MM.1S (cell line): ENCODE data around the gene KHNYN.

Experiments used
- DNase-seq: peaks from one replicate; pipeline ENCODE4 v3.0.0-alpha.2; 2015
- H2AFZ ChIP-seq: fragments of 300-600 bp; sonication (generic); 2 replicates; pipeline ENCODE4 v1.6.0; 2016; ENCODE audit warnings: antibody characterized with exemption, low read length
- H3F3A ChIP-seq: fragments of 300-600 bp; sonication (generic); 2 replicates; pipeline ENCODE4 v1.6.1; 2016; ENCODE audit warnings: mild to moderate bottlenecking, antibody characterized with exemption, low read length, moderate library complexity, mixed read lengths; ENCODE audit not compliant: insufficient read depth
- H3K27ac ChIP-seq: fragments of 300-600 bp; sonication (generic); 2 replicates; pipeline ENCODE4 v1.5.1; 2016; ENCODE audit warnings: mild to moderate bottlenecking, low read length
- H3K27me3 ChIP-seq: fragments of 300-600 bp; sonication (generic); replicated peaks from 2 replicates; pipeline ENCODE4 v1.6.0; 2016; ENCODE audit warnings: low read length; ENCODE audit not compliant: insufficient read depth
- H3K36me3 ChIP-seq: fragments of 300-600 bp; sonication (generic); replicated peaks from 2 replicates; pipeline ENCODE4 v1.6.1; 2016; ENCODE audit warnings: mild to moderate bottlenecking, low read length, mixed read lengths; ENCODE audit not compliant: insufficient read depth
- H3K4me1 ChIP-seq: fragments of 300-600 bp; sonication (generic); 2 replicates; pipeline ENCODE4 v1.6.1; 2016; ENCODE audit warnings: low read length, mixed read lengths
- H3K4me2 ChIP-seq: fragments of 300-600 bp; sonication (generic); 2 replicates; pipeline ENCODE4 v1.6.0; 2016; ENCODE audit warnings: low read depth, low read length
- H3K4me3 ChIP-seq: fragments of 300-600 bp; sonication (generic); 2 replicates; pipeline ENCODE4 v1.5.1; 2016; ENCODE audit warnings: low read length, mixed read lengths
- H3K79me2 ChIP-seq: fragments of 300-600 bp; sonication (generic); 2 replicates; pipeline ENCODE4 v1.6.1; 2016; ENCODE audit warnings: mixed run types, low read length, mixed read lengths
- H3K9ac ChIP-seq: fragments of 300-600 bp; sonication (generic); 2 replicates; pipeline ENCODE4 v1.6.1; 2016; ENCODE audit warnings: low read length, mixed read lengths
- H3K9me2 ChIP-seq: fragments of 300-600 bp; sonication (generic); replicated peaks from 2 replicates; pipeline ENCODE4 v1.6.1; 2016; ENCODE audit warnings: mild to moderate bottlenecking, low read length, mixed read lengths; ENCODE audit not compliant: insufficient read depth
- H3K9me3 ChIP-seq: fragments of 300-600 bp; sonication (generic); replicated peaks from 2 replicates; pipeline ENCODE4 v1.6.1; 2016; ENCODE audit warnings: mild to moderate bottlenecking, low read length, mixed read lengths; ENCODE audit not compliant: insufficient read depth
- H4K20me1 ChIP-seq: fragments of 300-600 bp; sonication (generic); 2 replicates; pipeline ENCODE4 v1.6.1; 2016; ENCODE audit warnings: mild to moderate bottlenecking, low read length, moderate library complexity, mixed read lengths; ENCODE audit not compliant: insufficient read depth
- EZH2 ChIP-seq: fragments of 300-600 bp; sonication (generic); optimal IDR thresholded peaks from 2 replicates; pipeline ENCODE3; 2017; ENCODE audit warnings: low read depth, mild to moderate bottlenecking, antibody characterized with exemption, low read length, mixed read lengths
- EZH2phosphoT487 ChIP-seq: fragments of 300-600 bp; sonication (generic); IDR thresholded peaks from 2 replicates; pipeline ENCODE4 v1.6.1; 2018; ENCODE audit warnings: antibody characterized with exemption, low read length
- TF ChIP-seq, protein P1 (sequence below): fragments of 300-600 bp; sonication (generic); IDR thresholded peaks from 2 replicates; pipeline ENCODE4 v1.5.1; 2016; ENCODE audit warnings: antibody characterized with exemption, low read length, mixed read lengths

The KHNYN gene

DNA sequence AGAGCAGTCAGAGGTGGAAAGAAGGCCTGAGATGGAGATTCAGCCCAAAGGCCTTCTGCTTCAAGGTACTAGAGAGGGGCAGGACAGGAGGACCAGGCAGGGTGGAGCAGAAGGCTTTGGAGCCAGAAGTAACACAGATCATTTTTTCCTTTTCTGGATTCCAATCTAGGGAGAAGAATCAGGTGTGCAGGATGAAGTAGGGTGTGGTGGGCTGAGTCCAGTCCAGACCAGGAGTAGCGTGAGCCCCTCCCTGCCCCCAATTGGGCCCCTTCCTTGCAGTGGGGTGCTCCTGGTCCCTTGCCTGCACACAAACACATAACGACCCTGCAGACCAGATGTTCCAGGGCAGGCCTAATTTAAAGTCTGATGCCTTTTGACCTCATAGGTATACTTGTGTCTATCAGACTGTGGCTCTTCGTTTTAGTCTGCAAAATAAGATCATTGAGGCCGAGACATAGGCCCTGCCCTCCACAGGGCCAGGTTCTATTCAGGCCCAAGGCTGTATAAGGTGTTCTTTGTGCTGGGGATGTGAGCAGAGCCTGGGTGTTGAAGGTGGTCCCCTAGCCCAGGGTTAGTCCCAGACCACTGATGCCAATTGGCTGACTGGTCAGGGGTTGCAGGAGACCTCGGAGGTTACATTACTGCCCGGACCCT, 32.0 kb upstream of the KHNYN start:
- H2AFZ ChIP-seq: no peak overlapping the region
- H3K27me3 ChIP-seq: no peaks in the 10 kb centered on the region
- DNase-seq: no peak
- no peak for TF ChIP-seq EZH2phosphoT487
- no peak for TF ChIP-seq EZH2
- TF ChIP-seq, protein P1, sequence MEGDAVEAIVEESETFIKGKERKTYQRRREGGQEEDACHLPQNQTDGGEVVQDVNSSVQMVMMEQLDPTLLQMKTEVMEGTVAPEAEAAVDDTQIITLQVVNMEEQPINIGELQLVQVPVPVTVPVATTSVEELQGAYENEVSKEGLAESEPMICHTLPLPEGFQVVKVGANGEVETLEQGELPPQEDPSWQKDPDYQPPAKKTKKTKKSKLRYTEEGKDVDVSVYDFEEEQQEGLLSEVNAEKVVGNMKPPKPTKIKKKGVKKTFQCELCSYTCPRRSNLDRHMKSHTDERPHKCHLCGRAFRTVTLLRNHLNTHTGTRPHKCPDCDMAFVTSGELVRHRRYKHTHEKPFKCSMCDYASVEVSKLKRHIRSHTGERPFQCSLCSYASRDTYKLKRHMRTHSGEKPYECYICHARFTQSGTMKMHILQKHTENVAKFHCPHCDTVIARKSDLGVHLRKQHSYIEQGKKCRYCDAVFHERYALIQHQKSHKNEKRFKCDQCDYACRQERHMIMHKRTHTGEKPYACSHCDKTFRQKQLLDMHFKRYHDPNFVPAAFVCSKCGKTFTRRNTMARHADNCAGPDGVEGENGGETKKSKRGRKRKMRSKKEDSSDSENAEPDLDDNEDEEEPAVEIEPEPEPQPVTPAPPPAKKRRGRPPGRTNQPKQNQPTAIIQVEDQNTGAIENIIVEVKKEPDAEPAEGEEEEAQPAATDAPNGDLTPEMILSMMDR: no peak
- H3K4me2 ChIP-seq: no peak overlapping the region
- no peaks in the 10 kb centered on the region for H3K9me3 ChIP-seq
- no peaks in the 10 kb centered on the region for H3K4me1 ChIP-seq
- no peaks in the 10 kb centered on the region for H3K36me3 ChIP-seq
- H3K4me3 ChIP-seq: no peak overlapping the region
- H3K79me2 ChIP-seq: no peaks in the 10 kb centered on the region
- no peaks in the 10 kb centered on the region for H3F3A ChIP-seq
- H3K9me2 ChIP-seq: no peaks in the 10 kb centered on the region
- H3K27ac ChIP-seq: no peak overlapping the region
- no peak overlapping the region for H3K9ac ChIP-seq
- H4K20me1 ChIP-seq: no peaks in the 10 kb centered on the region

DNA sequence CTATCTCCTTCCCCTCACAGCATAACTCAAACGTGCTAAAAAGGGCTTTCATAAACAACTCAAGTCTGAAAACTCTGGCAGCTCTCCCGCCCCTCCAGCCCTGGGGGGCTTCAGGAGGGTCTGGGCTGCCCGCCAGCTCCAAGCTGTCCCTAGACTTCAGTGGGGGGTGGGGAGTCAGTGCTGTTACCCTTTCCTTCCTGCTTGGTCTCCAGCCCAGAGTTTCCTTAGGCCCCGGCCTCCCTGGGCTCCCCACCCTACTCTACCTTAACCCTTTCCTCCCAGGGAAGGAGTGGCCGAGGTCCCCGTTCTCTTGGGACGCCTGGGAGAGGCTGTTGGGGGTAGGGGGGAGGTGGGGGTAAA, 31.5 kb upstream of the KHNYN start:
- Histone ChIP-seq H3K4me2 (no peak overlapping the region), H3K9me3 (no peaks in the 10 kb centered on the region), H3K9ac (no peak overlapping the region), H4K20me1 (no peaks in the 10 kb centered on the region), H3K4me1 (no peaks in the 10 kb centered on the region), H3K27ac (no peak overlapping the region), H3K79me2 (no peaks in the 10 kb centered on the region), H3K4me3 (no peak overlapping the region), H3F3A (no peaks in the 10 kb centered on the region), H3K36me3 (no peaks in the 10 kb centered on the region), H2AFZ (no peak overlapping the region), H3K9me2 (no peaks in the 10 kb centered on the region), H3K27me3 (no peaks in the 10 kb centered on the region)
- no peak for DNase-seq
- TF ChIP-seq EZH2phosphoT487: no peak

DNA sequence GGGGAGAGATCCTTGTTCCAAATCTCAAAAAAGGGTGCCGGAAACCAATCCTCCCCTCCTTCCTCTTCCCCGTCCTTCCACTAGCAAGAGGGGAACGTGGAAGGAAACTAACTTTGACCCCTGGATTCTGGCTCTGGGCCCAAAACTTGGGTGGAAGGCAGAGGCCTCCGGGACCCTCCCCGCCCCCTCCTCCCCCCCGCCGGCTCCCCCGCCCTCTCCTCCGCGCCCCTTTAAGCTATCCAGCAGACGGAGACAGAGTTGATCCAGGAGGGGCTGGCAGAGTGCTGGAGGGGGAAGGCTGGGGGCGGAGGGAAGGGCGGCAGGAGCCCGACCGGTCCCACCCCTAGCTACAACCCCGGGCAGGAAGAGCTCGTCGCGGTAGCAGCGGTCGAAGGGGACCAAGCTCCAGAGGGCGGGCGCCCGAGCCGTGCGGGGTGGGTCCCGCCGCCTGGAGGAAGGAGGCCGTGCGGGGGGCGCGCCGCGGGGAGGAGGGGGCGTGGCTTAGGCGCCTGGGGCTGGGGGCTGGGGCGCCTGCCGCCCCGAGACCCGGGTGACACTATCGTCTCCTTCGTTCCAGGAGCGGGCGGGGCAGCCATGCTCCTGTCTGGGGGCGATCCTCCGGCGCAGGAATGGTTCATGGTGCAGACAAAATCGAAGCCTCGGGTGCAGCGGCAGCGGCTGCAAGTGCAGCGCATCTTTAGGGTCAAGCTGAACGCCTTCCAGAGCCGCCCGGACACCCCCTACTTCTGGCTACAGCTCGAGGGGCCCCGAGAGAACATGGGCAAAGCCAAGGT, 30.9 kb upstream of the KHNYN start, which contains the start of gene NYNRIN:
NYNRIN (plus strand) TSS at position 351 of the 794 bp plus-strand sequence; CDS start at position 595, 244 bp downstream.
- no peak for DNase-seq
- H3K4me1 ChIP-seq: no peaks in the 10 kb centered on the region
- H3K4me2 ChIP-seq: no peak within 1 kb of the TSS

More for the DNA sequence above, 30.9 kb upstream of the KHNYN start, which contains the start of gene NYNRIN:
- H3K79me2 ChIP-seq: no peaks in the 10 kb centered on the region
- H3F3A ChIP-seq: no peaks in the 10 kb centered on the region
- H3K36me3 ChIP-seq: no peaks in the 10 kb centered on the region
- H3K9me2 ChIP-seq: no peaks in the 10 kb centered on the region
- no peak within 1 kb of the TSS for H3K27ac ChIP-seq
- H4K20me1 ChIP-seq: no peaks in the 10 kb centered on the region
- no peaks in the 10 kb centered on the region for H3K9me3 ChIP-seq
- no peak within 1 kb of the TSS for H2AFZ ChIP-seq
- TF ChIP-seq, protein P1: no peak
- TF ChIP-seq EZH2 (no peak), EZH2phosphoT487 (no peak)
- H3K4me3 ChIP-seq: no peak within 1 kb of the TSS
- H3K9ac ChIP-seq: no peak within 1 kb of the TSS
- H3K27me3 ChIP-seq: no peaks in the 10 kb centered on the region
